Fibroblast of villous mesenchyme (primary cell): Measurements from ENCODE around the gene RARB. TPM values are rescaled to one million over a fixed set of nuclear protein-coding genes. Genes with fewer than 3 reads are reported as not detected.

ENCODE experiments used
- DNase-seq: peaks from one replicate; pipeline ENCODE4 v3.0.0-alpha.2; 2010; ENCODE audit warnings: low read depth
- H3K4me3 ChIP-seq: 2 replicates; pipeline ENCODE4 v1.5.1; 2011; ENCODE audit warnings: low read depth, mild to moderate bottlenecking, low read length
- CTCF ChIP-seq: IDR thresholded peaks from 2 replicates; pipeline ENCODE4 v1.5.1; 2012; ENCODE audit warnings: low read depth, mild to moderate bottlenecking, low read length; ENCODE audit not compliant: insufficient read depth
- total RNA-seq: library from RNA; depleted of rRNA; stranded (reverse); fragments of >200 nt; gene quantifications from 2 replicates; pipeline ENCODE4 v1.2.3, GENCODE V29; 2012

The RARB gene
- total RNA-seq, 1 donor: 21.6 TPM

DNA sequence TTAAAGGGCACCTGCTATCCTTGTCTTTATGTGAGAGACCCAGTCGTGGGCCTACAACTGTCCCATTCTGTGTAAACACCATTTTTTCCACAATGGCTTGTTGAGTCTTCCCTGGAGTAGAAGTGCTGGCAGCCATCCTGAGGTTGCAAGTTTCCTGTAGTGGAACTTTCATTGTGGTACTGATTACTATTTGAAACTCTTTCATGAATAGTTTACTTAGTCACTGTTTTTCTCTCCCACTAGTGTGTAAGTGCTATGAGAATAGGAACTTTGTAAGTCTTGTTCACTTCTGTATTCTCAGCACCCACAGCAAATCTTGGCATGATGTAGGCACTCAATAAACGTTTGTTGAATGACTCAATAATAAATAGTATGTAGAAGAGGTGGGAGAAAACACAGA is 48.6 kb downstream of the RARB start:
- DNase-seq: no peak
- H3K4me3 ChIP-seq: no peak overlapping the region
- no peak for TF ChIP-seq CTCF

GRCh38 chr3:25478211-25478757 is 50.2 kb downstream of the RARB start:
- TF ChIP-seq CTCF: no peak
- DNase-seq: no peak
- no peak overlapping the region for H3K4me3 ChIP-seq

DNA sequence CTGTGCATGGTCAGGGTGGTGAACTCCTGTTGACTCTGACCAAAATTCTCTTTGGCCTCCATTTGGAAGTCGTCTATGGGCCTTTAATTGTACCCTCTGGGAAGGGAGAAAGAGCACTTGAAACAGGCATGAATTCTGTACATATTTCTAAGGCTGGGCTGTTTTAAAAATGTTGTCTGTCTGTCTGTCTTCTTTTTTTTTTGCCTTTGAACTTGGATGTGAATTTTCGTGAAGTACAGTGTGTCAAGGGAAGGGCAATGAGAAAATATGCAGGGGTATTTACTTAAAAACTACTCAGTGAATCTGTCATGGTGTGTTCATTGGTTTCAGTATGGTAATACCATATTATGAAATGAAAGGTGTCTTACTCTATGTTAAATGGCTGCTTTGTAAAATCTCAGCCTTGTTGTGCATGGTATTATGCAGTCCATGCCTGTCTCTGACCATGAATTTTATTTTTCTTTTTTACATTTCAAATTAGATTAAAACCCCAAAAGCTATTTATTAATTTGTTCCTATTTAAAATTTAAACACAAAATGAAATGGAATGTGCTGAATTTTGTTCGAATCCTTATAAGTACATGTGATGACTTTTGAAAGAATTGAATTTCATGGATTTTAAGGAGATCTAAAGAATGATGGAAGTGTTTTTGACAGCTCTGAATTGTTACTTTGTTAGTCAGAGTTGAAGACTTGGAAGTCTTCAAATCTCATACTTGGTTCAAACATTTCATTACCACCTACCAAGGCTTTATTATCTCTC is 51.1 kb downstream of the RARB start:
- DNase-seq: no peak
- no peak for TF ChIP-seq CTCF
- no peak overlapping the region for H3K4me3 ChIP-seq

GRCh38 chr3:25479727-25480010 is 51.6 kb downstream of the RARB start:
- no peak for TF ChIP-seq CTCF
- no peak overlapping the region for H3K4me3 ChIP-seq
- no peak for DNase-seq

- no peak for TF ChIP-seq CTCF
- no peak overlapping the region for H3K4me3 ChIP-seq
- no peak for DNase-seq
These were observed 52.7 kb downstream of the RARB start for GRCh38 chr3:25480811-25481210.

DNA sequence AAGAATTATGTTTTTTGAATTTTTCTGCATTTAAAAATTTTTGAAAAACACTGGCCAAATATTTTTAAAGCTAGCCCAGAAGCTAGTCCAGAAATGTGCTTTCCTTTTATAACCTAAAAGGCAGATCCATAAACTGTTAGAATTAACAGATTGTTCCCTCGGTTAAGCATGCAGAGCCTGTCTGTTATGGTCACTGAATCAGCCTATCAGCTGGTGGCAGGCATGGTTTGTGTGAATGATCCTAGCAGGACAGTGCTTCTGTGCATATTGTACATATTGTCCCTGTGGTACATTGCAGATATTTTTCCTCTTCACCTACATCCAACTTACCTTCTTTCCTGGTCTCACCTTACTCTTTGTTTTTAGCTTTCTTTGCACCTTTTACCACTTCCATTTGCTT is 53.3 kb downstream of the RARB start:
- no peak overlapping the region for H3K4me3 ChIP-seq
- DNase-seq: no peak
- no peak for TF ChIP-seq CTCF

- DNase-seq: no peak
- H3K4me3 ChIP-seq: no peak overlapping the region
- TF ChIP-seq CTCF: no peak
These were observed 55.4 kb downstream of the RARB start for GRCh38 chr3:25483456-25483855.
